GM19193 (cell line): Measurements from ENCODE around the gene SETD7.

ENCODE experiments used
- POLR2A ChIP-seq: IDR thresholded peaks from 4 replicates; pipeline ENCODE4 v1.6.1; 2011; ENCODE audit not compliant: insufficient read depth, insufficient read length; ENCODE audit errors: extremely low read depth

Gene SETD7

DNA sequence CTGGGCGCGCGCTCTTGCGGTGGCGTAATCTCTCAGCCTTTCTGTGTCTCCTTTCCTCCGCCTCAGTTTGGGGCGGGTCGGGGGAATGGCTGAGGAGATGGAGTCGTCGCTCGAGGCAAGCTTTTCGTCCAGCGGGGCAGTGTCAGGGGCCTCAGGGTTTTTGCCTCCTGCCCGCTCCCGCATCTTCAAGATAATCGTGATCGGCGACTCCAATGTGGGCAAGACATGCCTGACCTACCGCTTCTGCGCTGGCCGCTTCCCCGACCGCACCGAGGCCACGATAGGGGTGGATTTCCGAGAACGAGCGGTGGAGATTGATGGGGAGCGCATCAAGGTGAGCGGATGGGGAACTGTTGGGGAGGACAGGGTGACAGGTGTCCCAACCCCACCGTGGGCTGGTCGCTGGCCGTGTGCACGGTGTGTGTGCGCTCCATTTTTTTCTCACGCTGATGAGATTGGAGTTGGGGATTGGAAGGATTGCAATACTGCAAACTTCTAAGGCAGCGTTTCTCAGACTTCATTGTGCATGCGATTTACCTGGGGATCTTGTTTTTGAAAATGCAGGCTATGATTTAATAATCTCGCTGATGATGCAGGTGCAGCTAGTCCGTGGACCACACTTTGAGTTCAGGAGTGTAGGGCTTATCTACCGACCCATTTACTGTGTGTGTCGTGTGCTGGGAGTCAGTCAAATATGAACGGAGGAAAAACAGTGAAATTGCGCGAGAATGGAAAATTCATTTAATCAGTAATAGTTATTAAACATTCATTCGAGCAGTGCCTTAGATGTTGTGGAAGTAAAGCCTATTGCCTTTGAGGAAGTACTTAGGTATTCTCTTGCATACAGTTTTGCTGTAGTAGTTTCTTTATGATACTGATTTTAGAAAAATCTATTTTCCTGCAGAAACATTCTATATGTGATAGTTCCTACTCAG, 101.6 kb downstream of the SETD7 start, which contains the start of gene RAB33B:
TSS of gene RAB33B (plus strand) at position 11 of the 935 bp plus-strand sequence. CDS start at position 86, 75 bp downstream.
- no peak for TF ChIP-seq POLR2A

DNA sequence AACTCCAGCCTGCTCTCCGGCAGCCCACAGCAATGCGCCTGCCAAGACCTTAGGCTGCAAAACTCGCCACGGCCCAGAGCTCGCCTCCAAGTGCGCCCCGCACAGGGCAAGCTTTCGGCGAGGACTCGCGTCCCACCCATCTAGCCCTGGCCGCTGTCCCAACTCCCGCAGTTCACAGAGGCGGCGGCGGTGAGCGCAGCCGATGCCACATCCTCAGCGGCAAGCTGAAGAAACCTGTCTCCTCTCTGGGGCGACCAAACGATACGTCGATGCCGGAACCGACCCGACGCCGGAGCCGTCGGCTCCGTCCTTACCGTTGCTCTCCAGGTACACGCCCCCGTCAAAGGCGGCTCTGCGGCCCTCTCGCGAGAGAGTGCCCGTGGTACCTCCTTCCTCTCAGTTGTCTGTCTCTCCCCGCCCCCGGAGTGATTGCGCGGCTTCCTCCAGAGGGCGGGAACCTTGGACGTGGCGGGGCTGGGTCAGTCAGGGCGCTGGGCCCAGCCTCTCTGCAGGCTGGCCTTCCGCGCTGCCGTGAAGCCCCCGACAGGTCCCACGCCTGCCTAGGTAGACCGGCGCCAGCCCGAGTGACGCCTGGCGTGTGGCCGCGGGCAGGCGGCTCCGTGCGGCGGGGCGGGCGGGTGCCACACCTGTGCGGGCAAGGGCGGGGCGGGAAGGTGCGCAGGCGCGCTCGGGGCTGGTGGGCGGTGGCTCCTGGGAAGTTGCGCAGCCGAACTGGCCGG, 102.5 kb downstream of the SETD7 start:
- TF ChIP-seq POLR2A = peak; percentile 89

DNA sequence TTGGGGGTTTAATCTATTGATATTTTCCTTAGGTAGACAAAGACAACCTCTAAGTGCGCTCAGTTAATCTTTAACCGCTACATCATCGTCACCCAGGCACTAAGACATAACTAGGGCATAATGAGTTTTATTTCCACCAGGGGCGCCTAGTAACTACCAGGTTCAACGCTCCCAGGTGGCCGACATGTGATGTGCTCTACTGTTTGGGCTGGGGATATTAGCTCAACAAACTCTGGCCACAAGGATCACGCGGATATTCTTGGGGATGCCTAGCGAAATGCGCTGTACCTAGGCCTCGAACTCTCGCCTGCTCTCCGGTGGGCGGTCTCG, 103.0 kb downstream of the SETD7 start:
- no peak for TF ChIP-seq POLR2A

DNA sequence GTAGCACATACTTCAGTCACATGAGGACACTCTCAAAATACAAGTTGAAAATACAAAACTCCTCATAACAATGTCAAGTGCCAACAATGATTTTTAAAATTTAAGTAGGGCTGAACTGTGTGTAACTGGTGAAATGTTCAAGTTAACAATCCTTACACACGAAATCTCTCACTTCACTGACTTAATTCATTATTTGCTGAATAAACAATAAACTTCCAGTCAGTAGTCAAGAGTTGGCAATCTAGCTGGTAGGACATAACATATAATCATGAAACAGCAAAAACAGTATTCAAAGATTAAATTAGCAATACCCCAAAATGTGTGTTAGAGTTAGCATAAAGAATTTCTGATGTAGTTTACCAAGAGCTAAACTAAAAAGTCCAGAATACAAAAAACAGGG, 104.0 kb downstream of the SETD7 start:
- no peak for TF ChIP-seq POLR2A

DNA sequence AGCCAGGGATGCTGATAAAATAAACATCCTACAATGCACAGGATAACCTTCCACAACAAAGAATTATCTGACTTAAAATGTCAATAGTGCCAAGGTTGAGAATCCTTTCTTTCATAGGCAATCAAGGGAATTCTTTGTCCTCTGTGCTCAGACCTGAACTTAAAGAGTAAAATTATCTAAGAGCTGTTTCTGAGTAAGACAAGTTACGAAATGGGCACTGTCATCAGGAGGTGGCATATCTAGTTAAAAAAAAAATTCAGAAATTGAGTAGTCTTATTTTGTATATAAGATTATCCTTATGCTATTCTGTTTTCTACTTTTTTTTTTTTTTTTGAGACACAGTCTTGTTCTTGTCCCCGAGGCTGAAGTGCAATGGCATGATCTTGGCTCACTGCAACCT, 105.4 kb downstream of the SETD7 start:
- TF ChIP-seq POLR2A = no peak
